Heart left ventricle (tissue), 16 donors: Measurements from ENCODE around the gene GALNTL6. TPM values are rescaled to one million over a fixed set of nuclear protein-coding genes. Genes with fewer than 3 reads are reported as not detected.

Experiments
- ATAC-seq, 4 donors: fragments of 200-7000 bp; cut with Tn5 transposase; one replicate each; pipeline ENCODE4 v1.9.1; 2020 to 2022; ENCODE audit warnings: moderate library complexity in 4 of 4, mild to moderate bottlenecking in 3 of 4, moderate number of reproducible peaks in 1 of 4
- DNase-seq, 5 donors: peaks; one replicate each; pipeline ENCODE4 v3.0.0-alpha.2; 2020
- H3K27ac ChIP-seq, 12 donors: fragments of 200-600 bp; sonication (generic) in 4 of 12; one replicate each; pipeline versions ENCODE4 v1.5.0 to v1.8.0; 2016 to 2022; ENCODE audit warnings: mild to moderate bottlenecking in 2 of 12
- H3K27me3 ChIP-seq, 9 donors: fragments of 200-600 bp; sonication (generic) in 2 of 9; one replicate each; pipeline versions ENCODE4 v1.5.1 to v1.8.0; 2016 to 2022; ENCODE audit warnings: mild to moderate bottlenecking in 3 of 9
- H3K36me3 ChIP-seq, 9 donors: fragments of 200-600 bp; sonication (generic) in 2 of 9; one replicate each; pipeline versions ENCODE4 v1.5.0 to v1.8.0; 2018 to 2022; ENCODE audit warnings: mild to moderate bottlenecking in 2 of 9
- H3K4me1 ChIP-seq, 12 donors: fragments of 200-600 bp; sonication (generic) in 4 of 12; one replicate each; pipeline versions ENCODE4 v1.5.0 to v1.8.0; 2016 to 2022; ENCODE audit warnings: mild to moderate bottlenecking in 3 of 12
- H3K4me3 ChIP-seq, 12 donors: fragments of 200-600 bp; sonication (generic) in 4 of 12; one replicate each; pipeline versions ENCODE4 v1.5.0 to v1.8.0; 2017 to 2022; ENCODE audit warnings: mild to moderate bottlenecking in 9 of 12, moderate library complexity in 4 of 12
- H3K9me3 ChIP-seq, 12 donors: fragments of 200-600 bp; sonication (generic) in 4 of 12; one replicate each; pipeline versions ENCODE4 v1.5.0 to v1.8.0; 2016 to 2022; ENCODE audit warnings: mild to moderate bottlenecking in 1 of 12
- POLR2A ChIP-seq, 2 donors: fragments of 450-650 bp; IDR thresholded peaks; one replicate each; pipeline ENCODE4 v1.6.1; 2017; ENCODE audit warnings: antibody characterized with exemption in 2 of 2, mild to moderate bottlenecking in 2 of 2, moderate library complexity in 2 of 2
- WGBS, 4 donors: extraction: QIAGEN DNeasy Blood & Tissue Kit in 2 of 4; methylation state at CpG; one replicate each; pipeline versions ENCODE4 v1.1.5 to v1.1.7; 2013 to 2018; 5-methylcytosine and 5-hydroxymethylcytosine counted together
- intact Hi-C, 10 donors: fragments of 100-400 bp; cut with DNase I; formaldehyde crosslinking; loops; one replicate each; pipeline versions ENCODE4 v1.11.1 to v1.14.2; 2022
- polyA plus RNA-seq, 2 donors: library from polyadenylated mRNA; stranded (reverse); fragments of 200-250 nt; gene quantifications; one replicate each; pipeline ENCODE4 v1.2.3, GENCODE V29; 2013
- total RNA-seq, 9 donors: library from RNA; depleted of rRNA in 2 of 9; stranded (reverse); fragments of >200 nt in 2 of 9; fragmentation: NEBNext Ultra II Directional in 3 of 9; extraction: Animal tissue kit (Norgen Biotek cat#: 25700) in 3 of 9; gene quantifications; one replicate each; pipeline versions ENCODE4 v1.1.0 to v1.2.4, GENCODE V29; 2016 to 2023
- TF ChIP-seq, protein P1 (sequence below), 12 donors: fragments of 200-600 bp; sonication (generic) in 4 of 12; IDR thresholded peaks; one replicate each; pipeline versions ENCODE4 v1.5.0 to v1.8.0; 2018 to 2022; ENCODE audit warnings: antibody characterized with exemption in 12 of 12, mild to moderate bottlenecking in 5 of 12
- donor health status: ischemic (EF 13 %, LVEDD 7.1; RV severe dilation, severe dysfunction).
- donor health status: healthy with polysubstance abuse.
- donor health status: DM: no; HTN: yes; CAD: no.
- donor health status: DM: no; HTN: no; CAD: no.
- donor health status: ischemic (EF 25% LVEDD 6.9; RV normal size, moderate dysfunction).
- donor health status: ischemic (EF 25% LVEDD 5.7; RV mildly dilated, moderate dysfunction).
- donor health status: healthy.
- donor health status: DM: yes; HTN: yes; CAD: no.
- donor health status: ischemic (EF 35%, LVEDD 5.7; RV mildly dilated, moderate dysfunction).
- donor health status: nonischemic (EF 11% LVEDD 7.7; RV severe dilation, severe dysfunction).
- donor health status: DM: yes; HTN: yes; CAD: no.
- donor health status: PGD.
- donor health status: ischemic (EF 29% LVEDD 5.4; RV normal size, mild dysfunction).
- donor health status: nonischemic (EF 23%, LVEDD 6.1; RV moderate dilation, normal function).

GALNTL6 gene
- total and polyA plus RNA-seq, 11 donors: 0.33 to 0.52 TPM; not detected in 9

- no peak for ATAC-seq
- H3K27me3 ChIP-seq: no peaks in the 10 kb centered on the region
- intact Hi-C loops: no loop called here
Observed at GRCh38 chr4:172705565-172705964, 892.4 kb downstream of the GALNTL6 start.

DNA sequence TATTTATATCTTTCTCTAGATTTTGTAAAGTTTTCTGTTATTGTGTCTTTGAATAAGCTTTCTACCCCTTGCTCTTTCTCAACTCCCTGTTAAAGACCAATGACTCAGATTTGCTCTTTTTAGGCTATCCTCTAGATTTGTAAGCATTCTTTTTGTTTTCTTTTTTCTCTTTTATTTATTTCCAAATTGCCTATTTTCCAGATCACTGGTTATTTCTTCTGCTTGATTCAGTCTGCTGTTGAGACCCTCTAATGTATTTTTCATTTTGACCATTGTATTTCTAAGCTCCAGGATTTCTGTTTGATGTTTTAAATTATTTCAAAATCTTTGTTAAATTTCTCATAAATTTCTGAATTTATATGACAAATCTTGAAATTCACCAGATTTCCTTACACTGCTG, 892.8 kb downstream of the GALNTL6 start:
- Histone ChIP-seq H3K4me3 (no peak overlapping the region), H3K4me1 (no peaks in the 10 kb centered on the region), H3K27ac (no peak overlapping the region), H3K27me3 (no peaks in the 10 kb centered on the region), H3K36me3 (no peaks in the 10 kb centered on the region), H3K9me3 (peaks cover 0 to 37% (median 20%) of the 10 kb centered on the region in 12 donors)
- ATAC-seq: no peak
- DNase-seq: no peak
- intact Hi-C loops: no loop called here
- TF ChIP-seq, protein P1, sequence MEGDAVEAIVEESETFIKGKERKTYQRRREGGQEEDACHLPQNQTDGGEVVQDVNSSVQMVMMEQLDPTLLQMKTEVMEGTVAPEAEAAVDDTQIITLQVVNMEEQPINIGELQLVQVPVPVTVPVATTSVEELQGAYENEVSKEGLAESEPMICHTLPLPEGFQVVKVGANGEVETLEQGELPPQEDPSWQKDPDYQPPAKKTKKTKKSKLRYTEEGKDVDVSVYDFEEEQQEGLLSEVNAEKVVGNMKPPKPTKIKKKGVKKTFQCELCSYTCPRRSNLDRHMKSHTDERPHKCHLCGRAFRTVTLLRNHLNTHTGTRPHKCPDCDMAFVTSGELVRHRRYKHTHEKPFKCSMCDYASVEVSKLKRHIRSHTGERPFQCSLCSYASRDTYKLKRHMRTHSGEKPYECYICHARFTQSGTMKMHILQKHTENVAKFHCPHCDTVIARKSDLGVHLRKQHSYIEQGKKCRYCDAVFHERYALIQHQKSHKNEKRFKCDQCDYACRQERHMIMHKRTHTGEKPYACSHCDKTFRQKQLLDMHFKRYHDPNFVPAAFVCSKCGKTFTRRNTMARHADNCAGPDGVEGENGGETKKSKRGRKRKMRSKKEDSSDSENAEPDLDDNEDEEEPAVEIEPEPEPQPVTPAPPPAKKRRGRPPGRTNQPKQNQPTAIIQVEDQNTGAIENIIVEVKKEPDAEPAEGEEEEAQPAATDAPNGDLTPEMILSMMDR (IDR thresholded peaks at IDR 0.05): no peak
- TF ChIP-seq POLR2A (IDR thresholded peaks at IDR 0.05): no peak

More at GRCh38 chr4:172705565-172705964, 892.4 kb downstream of the GALNTL6 start:
- no peak overlapping the region for H3K4me3 ChIP-seq
- TF ChIP-seq, protein P1 (IDR thresholded peaks at IDR 0.05): no peak
- no peak for TF ChIP-seq POLR2A (IDR thresholded peaks at IDR 0.05)
- H3K36me3 ChIP-seq: no peaks in the 10 kb centered on the region
- H3K27ac ChIP-seq: no peak overlapping the region
- H3K9me3 ChIP-seq: peaks cover 0 to 37% (median 20%) of the 10 kb centered on the region in 12 donors
- DNase-seq: no peak
- H3K4me1 ChIP-seq: no peaks in the 10 kb centered on the region

GRCh38 chr4:172707622-172708021, 894.4 kb downstream of the GALNTL6 start:
- TF ChIP-seq POLR2A (IDR thresholded peaks at IDR 0.05): no peak
- TF ChIP-seq, protein P1 (IDR thresholded peaks at IDR 0.05): no peak
- DNase-seq: no peak
- intact Hi-C loops: no loop called here
- H3K27me3 ChIP-seq: no peaks in the 10 kb centered on the region
- 61 to 81% (median 68%) methylated on average over 1 of the region's 1 CpG for WGBS, 4 donors
- H3K4me3 ChIP-seq: no peak overlapping the region
- H3K36me3 ChIP-seq: no peaks in the 10 kb centered on the region
- ATAC-seq: no peak
- H3K9me3 ChIP-seq: peaks cover 0 to 37% (median 20%) of the 10 kb centered on the region in 12 donors
- H3K4me1 ChIP-seq: no peaks in the 10 kb centered on the region
- no peak overlapping the region for H3K27ac ChIP-seq

GRCh38 chr4:172708184-172708583, 895.0 kb downstream of the GALNTL6 start:
- WGBS, 4 donors: 47 to 70% (median 51%) methylated on average over 5 of the region's 5 CpGs
- ATAC-seq (no peak), DNase-seq (no peak)
- Histone ChIP-seq H3K36me3 (no peaks in the 10 kb centered on the region), H3K27ac (no peak overlapping the region), H3K27me3 (no peaks in the 10 kb centered on the region), H3K4me3 (no peak overlapping the region), H3K9me3 (peaks cover 0 to 37% (median 20%) of the 10 kb centered on the region in 12 donors), H3K4me1 (no peaks in the 10 kb centered on the region)
- intact Hi-C loops: no loop called here
- TF ChIP-seq POLR2A (IDR thresholded peaks at IDR 0.05): no peak
- TF ChIP-seq, protein P1 (IDR thresholded peaks at IDR 0.05): no peak
